OCI-LY7 (cell line): ENCODE data around the gene BCAS4.

Source experiments
- EZH2phosphoT487 ChIP-seq: fragments of 200-600 bp; sonication (generic); IDR thresholded peaks from 2 replicates; pipeline ENCODE4 v1.6.1; 2018; ENCODE audit warnings: low read depth, borderline replicate concordance, mild to moderate bottlenecking, mixed run types, antibody characterized with exemption, low read length, moderate library complexity, mixed read lengths
- TF ChIP-seq, protein P1 (sequence below): fragments of 200-600 bp; sonication (generic); conservative IDR thresholded peaks from 2 replicates; pipeline ENCODE4 v1.5.1; 2014; ENCODE audit warnings: mild to moderate bottlenecking, antibody characterized with exemption, low read length, moderate library complexity, mixed read lengths

DNA sequence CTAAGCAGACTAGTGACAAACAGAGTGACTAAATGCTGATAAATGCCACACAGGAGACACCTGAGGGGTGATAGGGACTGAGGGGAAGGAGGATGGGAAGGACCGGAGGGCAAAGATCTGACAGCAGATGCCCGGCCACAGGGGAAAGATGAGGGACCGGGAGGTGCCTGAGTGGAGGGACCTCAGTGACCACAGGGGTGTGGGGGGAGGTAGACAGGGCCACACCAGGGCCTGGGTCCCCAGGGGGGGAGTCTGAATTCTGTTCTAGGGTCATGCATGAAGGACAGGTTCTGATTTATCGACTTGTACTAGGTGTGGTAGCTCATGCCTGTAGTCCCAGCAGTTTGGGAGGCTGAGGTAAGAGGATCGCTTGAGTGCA is 6.9 kb downstream of the BCAS4 start:
- no peak for TF ChIP-seq EZH2phosphoT487
- TF ChIP-seq, protein P1, sequence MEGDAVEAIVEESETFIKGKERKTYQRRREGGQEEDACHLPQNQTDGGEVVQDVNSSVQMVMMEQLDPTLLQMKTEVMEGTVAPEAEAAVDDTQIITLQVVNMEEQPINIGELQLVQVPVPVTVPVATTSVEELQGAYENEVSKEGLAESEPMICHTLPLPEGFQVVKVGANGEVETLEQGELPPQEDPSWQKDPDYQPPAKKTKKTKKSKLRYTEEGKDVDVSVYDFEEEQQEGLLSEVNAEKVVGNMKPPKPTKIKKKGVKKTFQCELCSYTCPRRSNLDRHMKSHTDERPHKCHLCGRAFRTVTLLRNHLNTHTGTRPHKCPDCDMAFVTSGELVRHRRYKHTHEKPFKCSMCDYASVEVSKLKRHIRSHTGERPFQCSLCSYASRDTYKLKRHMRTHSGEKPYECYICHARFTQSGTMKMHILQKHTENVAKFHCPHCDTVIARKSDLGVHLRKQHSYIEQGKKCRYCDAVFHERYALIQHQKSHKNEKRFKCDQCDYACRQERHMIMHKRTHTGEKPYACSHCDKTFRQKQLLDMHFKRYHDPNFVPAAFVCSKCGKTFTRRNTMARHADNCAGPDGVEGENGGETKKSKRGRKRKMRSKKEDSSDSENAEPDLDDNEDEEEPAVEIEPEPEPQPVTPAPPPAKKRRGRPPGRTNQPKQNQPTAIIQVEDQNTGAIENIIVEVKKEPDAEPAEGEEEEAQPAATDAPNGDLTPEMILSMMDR = no peak
